Muscle layer of colon (tissue), 2 donors: ENCODE data around the gene SRC.

Source experiments
- H3K27ac ChIP-seq: one replicate; pipeline ENCODE4 v1.7.0; 2013; ENCODE audit warnings: low read depth, mild to moderate bottlenecking, low read length, moderate library complexity
- H3K27me3 ChIP-seq, 2 donors: one replicate each; pipeline ENCODE4 v1.7.0; 2013; ENCODE audit warnings: low read length in 2 of 2, mild to moderate bottlenecking in 2 of 2; ENCODE audit not compliant: insufficient read depth in 2 of 2, control insufficient read depth in 1 of 2
- H3K36me3 ChIP-seq: one replicate; pipeline ENCODE4 v1.7.0; 2013; ENCODE audit warnings: mild to moderate bottlenecking, low read length; ENCODE audit not compliant: insufficient read depth
- H3K4me1 ChIP-seq: one replicate; pipeline ENCODE4 v1.7.0; 2013; ENCODE audit warnings: mild to moderate bottlenecking, low read length; ENCODE audit not compliant: insufficient read depth
- H3K4me3 ChIP-seq, 2 donors: one replicate each; pipeline ENCODE4 v1.7.0; 2013; ENCODE audit warnings: low read length in 2 of 2, low read depth in 1 of 2, mild to moderate bottlenecking in 1 of 2, moderate library complexity in 1 of 2
- H3K9ac ChIP-seq: one replicate; pipeline ENCODE4 v1.7.0; 2013; ENCODE audit warnings: low read length
- H3K9me3 ChIP-seq: one replicate; pipeline ENCODE4 v1.7.0; 2013; ENCODE audit warnings: mild to moderate bottlenecking, low read length
- donor health status: abdominal sarcoma.
- donor health status: Adenocarcinoma of cecum.

The SRC gene

DNA sequence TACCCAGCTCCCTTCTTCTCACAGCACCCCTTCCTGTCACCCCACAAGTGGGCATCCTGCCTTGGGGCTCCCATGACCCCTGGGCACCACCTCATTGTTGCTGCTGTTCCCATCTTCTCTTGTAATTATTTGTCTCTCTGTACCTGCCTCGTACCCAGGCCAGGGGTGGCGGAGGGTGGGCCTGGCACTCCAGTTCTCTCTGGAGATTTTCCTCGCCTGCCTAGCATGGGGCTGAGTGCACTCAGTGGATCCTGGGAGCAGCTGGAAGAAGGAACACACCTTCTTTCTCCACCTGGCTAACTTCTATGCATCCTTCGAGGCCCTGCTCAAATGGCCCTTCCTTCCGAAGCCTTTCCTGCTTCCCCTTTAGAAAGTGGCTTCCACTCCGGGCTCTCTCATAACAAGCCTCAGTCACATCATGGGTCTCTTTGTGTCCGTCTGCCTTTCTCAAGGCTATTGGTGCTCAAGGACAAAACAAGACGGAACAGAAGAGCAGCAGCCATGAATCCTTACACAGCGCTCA is 79.2 kb downstream of the SRC start:
- H3K9me3 ChIP-seq = no peaks in the 10 kb centered on the region
- H3K27ac ChIP-seq = no peak overlapping the region
- no peaks in the 10 kb centered on the region for H3K36me3 ChIP-seq
- no peak overlapping the region for H3K9ac ChIP-seq
- no peak overlapping the region for H3K4me3 ChIP-seq
- H3K4me1 ChIP-seq = no peaks in the 10 kb centered on the region
- H3K27me3 ChIP-seq = no peaks in the 10 kb centered on the region

DNA sequence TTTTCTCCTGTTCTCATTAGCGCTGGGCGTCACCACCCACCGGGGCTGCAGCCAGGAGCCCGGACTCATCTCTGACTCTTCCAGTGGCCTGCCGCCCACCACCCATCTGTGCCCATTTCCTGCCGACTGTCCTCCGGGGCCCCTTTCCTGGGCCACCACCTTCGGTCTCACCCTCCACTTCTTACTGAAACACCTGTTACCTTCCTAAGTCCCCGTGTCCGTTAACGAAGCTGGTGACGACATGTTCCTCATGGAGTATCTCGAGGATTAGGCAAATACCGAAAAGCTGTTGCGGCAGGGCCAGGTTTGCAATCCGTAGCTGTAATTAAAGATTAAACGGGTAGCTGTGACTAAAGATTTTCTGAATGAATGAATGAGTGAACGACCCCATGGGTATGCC is 80.2 kb downstream of the SRC start:
- Histone ChIP-seq H3K4me3 (no peak overlapping the region), H3K27ac (no peak overlapping the region), H3K36me3 (no peaks in the 10 kb centered on the region), H3K9me3 (no peaks in the 10 kb centered on the region), H3K4me1 (no peaks in the 10 kb centered on the region), H3K27me3 (no peaks in the 10 kb centered on the region), H3K9ac (no peak overlapping the region)

DNA sequence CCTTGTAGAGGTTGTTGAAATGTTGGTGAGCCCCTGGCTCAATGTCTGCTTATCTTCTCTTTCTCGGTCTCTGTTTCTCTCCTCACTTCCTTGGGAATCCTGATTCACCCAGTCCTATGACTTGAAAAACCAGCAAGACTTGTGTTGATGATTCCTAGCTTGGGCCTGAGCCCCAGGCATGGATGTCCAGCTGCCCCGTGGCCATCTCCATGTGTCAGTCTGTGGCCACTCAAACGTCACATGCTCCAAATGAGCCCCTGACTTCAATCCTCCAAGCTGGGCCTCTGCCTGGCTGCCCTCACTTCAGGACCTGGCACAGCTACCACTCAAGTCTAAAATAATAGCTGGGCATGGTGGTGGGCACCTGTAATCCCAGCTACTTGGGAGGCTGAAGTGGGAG is 81.0 kb downstream of the SRC start:
- H3K27ac ChIP-seq = no peak overlapping the region
- no peak overlapping the region for H3K9ac ChIP-seq
- H3K4me3 ChIP-seq = no peak overlapping the region
- H3K4me1 ChIP-seq = no peaks in the 10 kb centered on the region
- no peaks in the 10 kb centered on the region for H3K36me3 ChIP-seq
- no peaks in the 10 kb centered on the region for H3K9me3 ChIP-seq
- H3K27me3 ChIP-seq = no peaks in the 10 kb centered on the region

GRCh38 chr20:37430044-37430443 is 84.1 kb downstream of the SRC start:
- no peak overlapping the region for H3K27ac ChIP-seq

GRCh38 chr20:37430778-37431460 is 85.0 kb downstream of the SRC start:
- no peak overlapping the region for H3K27ac ChIP-seq
- H3K4me1 ChIP-seq = no peaks in the 10 kb centered on the region
- H3K27me3 ChIP-seq = no peaks in the 10 kb centered on the region
- no peak overlapping the region for H3K4me3 ChIP-seq
- no peaks in the 10 kb centered on the region for H3K9me3 ChIP-seq
- H3K9ac ChIP-seq = no peak overlapping the region
- H3K36me3 ChIP-seq = no peaks in the 10 kb centered on the region

More at GRCh38 chr20:37430044-37430443, 84.1 kb downstream of the SRC start:
- Histone ChIP-seq H3K36me3 (no peaks in the 10 kb centered on the region), H3K9me3 (no peaks in the 10 kb centered on the region), H3K27me3 (no peaks in the 10 kb centered on the region), H3K4me1 (no peaks in the 10 kb centered on the region), H3K9ac (no peak overlapping the region), H3K4me3 (no peak overlapping the region)

GRCh38 chr20:37431786-37432185 is 85.8 kb downstream of the SRC start:
- Histone ChIP-seq H3K36me3 (no peaks in the 10 kb centered on the region), H3K9ac (no peak overlapping the region), H3K9me3 (no peaks in the 10 kb centered on the region), H3K27ac (no peak overlapping the region), H3K4me1 (no peaks in the 10 kb centered on the region), H3K27me3 (no peaks in the 10 kb centered on the region), H3K4me3 (no peak overlapping the region)

DNA sequence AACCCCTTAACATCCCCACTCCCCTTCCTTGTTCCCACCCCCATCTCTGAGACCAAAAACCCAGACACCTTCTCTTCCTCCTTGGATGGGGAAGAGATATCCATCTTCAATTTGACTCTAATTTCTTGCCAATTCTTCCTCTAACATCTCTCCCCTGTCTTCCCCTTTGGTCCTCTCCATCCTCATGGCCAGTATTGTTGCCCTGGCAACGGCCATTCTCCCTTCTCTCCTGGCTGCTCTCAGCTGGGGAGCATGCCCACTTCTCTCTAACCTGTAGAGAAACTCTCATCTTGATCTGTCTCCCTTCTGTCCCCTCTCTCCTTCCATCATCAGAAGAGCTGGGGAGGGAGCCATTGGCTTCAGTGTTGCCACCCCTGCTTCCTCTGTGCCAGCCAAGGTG is 86.7 kb downstream of the SRC start:
- no peak overlapping the region for H3K27ac ChIP-seq
- no peaks in the 10 kb centered on the region for H3K36me3 ChIP-seq
- H3K9me3 ChIP-seq = no peaks in the 10 kb centered on the region
- H3K4me3 ChIP-seq = no peak overlapping the region
- H3K4me1 ChIP-seq = no peaks in the 10 kb centered on the region
- no peak overlapping the region for H3K9ac ChIP-seq
- no peaks in the 10 kb centered on the region for H3K27me3 ChIP-seq

DNA sequence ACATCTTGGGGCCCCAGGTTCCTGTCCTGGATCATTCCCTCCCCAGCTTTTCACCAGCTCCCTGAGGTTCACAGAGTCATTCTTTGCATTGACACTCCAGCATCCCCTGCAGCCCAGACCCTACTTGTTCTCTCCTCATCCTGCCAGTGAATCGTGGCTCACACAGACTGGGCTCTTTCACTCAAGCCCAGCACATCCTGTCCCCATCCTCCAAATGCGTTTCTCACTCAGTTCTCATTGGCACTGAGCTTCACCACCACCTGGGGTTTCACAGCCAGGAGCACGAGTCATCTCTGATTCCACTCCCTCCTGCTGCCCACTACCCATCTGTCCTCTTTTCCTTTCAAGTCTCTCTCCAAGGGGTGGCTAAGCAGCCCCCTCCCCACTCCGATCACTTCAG is 89.7 kb downstream of the SRC start:
- Histone ChIP-seq H3K9ac (no peak overlapping the region), H3K4me1 (no peaks in the 10 kb centered on the region), H3K27ac (no peak overlapping the region), H3K36me3 (no peaks in the 10 kb centered on the region), H3K9me3 (no peaks in the 10 kb centered on the region), H3K4me3 (no peak overlapping the region), H3K27me3 (no peaks in the 10 kb centered on the region)

DNA sequence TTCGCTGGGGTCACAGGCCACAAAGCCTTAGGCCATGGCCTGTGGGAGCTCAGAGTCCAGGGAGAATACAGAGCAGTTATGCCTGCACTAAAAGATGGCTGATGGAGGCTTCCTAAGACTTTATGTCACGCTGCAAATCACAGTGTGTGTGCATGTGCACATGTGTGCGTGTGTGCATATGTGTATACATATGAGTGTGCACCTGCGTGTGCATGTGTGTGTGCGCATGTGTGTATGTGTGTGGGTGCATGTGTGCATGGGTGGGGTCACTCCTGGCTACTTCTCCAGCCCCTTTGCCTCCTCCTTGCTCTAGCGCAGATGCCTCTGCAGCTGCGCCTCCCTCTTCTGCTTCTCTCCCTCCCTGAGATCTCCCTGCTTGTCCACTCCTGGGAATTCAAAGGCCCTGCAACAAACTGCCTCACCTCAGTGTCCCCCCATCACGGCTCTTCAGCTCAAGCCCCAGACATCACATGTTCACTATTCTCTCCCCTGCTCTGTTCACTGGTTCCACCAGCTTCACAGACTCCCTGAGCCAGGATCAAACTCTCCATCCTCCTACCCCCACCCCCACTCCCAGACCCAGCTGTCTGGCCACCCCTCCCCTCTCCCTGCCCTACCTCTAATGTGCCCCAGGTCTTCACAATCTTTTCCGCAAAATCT is 90.7 kb downstream of the SRC start:
- Histone ChIP-seq H3K36me3 (no peaks in the 10 kb centered on the region), H3K9ac (no peak overlapping the region), H3K27ac (no peak overlapping the region), H3K4me1 (no peaks in the 10 kb centered on the region), H3K27me3 (no peaks in the 10 kb centered on the region), H3K9me3 (no peaks in the 10 kb centered on the region), H3K4me3 (no peak overlapping the region)

- no peaks in the 10 kb centered on the region for H3K9me3 ChIP-seq
- H3K36me3 ChIP-seq = no peaks in the 10 kb centered on the region
- H3K4me3 ChIP-seq = no peak overlapping the region
- H3K9ac ChIP-seq = no peak overlapping the region
- no peak overlapping the region for H3K27ac ChIP-seq
- H3K27me3 ChIP-seq = no peaks in the 10 kb centered on the region
- no peaks in the 10 kb centered on the region for H3K4me1 ChIP-seq
Measured at GRCh38 chr20:37437676-37438075, 91.7 kb downstream of the SRC start.

DNA sequence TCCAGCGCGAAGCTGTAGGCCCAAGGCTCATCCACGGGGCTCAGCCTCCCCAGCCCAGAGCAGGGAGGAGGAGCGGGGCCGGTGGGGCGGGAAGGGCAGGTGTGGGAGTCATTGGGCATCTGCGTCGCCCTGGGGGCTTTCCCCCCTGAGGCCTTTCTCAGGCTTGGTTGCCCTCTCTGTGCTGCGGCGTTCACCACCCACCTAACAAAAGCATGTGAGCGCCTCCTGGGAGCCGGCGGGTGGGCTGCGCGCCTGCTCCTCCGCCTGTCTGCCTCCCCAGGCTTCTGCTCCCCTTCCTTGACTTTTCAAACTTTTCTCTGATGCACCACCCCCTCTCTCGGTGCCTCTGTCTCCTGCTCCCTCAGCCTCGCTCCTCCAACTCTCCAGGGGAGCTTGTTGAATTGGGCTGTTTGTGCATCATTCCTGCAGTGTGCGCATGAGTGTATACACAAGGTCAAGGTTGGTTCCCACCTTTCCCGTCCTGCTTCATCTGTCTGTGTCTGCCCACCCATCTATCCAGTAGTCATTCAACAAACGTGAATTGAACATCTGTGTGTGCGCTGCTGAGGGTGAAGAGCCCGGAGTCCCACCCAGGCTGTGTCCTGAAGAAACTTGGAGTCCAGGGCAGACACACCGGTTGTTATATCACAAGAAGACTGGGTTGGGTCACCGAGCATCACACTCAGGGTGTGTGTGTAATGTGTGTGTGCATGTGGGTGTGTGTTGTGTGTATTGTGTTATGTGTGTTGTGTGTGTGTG is 92.7 kb downstream of the SRC start:
- H3K4me1 ChIP-seq = no peaks in the 10 kb centered on the region

More for the DNA sequence above, 92.7 kb downstream of the SRC start:
- no peaks in the 10 kb centered on the region for H3K27me3 ChIP-seq
- H3K4me3 ChIP-seq = no peak overlapping the region
- H3K9ac ChIP-seq = no peak overlapping the region
- H3K36me3 ChIP-seq = no peaks in the 10 kb centered on the region
- no peaks in the 10 kb centered on the region for H3K9me3 ChIP-seq
- no peak overlapping the region for H3K27ac ChIP-seq
